GM12891 (cell line): ENCODE measurements around the gene DUSP10.

ENCODE experiments used
- POLR2A ChIP-seq: IDR thresholded peaks from 2 replicates; pipeline ENCODE4 v1.6.1; 2011; ENCODE audit warnings: low read depth, low read length, control low read depth
- POLR2AphosphoS5 ChIP-seq: IDR thresholded peaks from 2 replicates; pipeline ENCODE4 v1.6.1; 2011; ENCODE audit warnings: low read depth, low read length, control low read depth
- SPI1 ChIP-seq: IDR thresholded peaks from 2 replicates; pipeline ENCODE4 v1.6.1; 2011; ENCODE audit warnings: low read depth, low read length, control low read depth

DNA sequence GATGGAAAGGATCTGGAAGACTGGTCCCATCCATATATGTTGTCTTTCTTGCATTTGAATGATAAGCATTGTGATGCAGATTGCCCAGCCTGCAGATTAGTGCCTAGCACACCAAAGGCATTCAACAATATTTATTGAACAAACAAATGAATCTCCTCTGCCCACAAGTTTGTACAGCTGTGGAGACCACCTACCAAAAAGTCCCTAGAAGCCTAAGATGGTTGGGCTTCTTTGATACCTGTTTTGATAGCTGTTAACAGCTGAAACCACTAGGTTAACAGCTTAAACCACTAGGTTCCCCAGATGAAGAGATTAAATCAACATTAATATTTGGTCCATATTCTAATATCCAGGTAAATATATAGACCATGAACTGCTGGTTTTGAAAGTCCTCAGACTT, 9.8 kb downstream of the DUSP10 start:
- TF ChIP-seq SPI1 (no peak), POLR2AphosphoS5 (no peak), POLR2A (no peak)
